Fibroblast of skin of scalp (primary cell): ENCODE results near the gene NLRP6. TPM values are rescaled to one million over a fixed set of nuclear protein-coding genes. Genes with fewer than 3 reads are reported as not detected.
"Not testable (repeated sequence)": the region's sequence is repeated elsewhere in the genome, so short reads cannot be mapped to it uniquely, and the experiment has no call there.

ENCODE experiments used
- DNase-seq: peaks from one replicate; pipeline ENCODE4 v3.0.0-alpha.2; 2013
- polyA plus RNA-seq, 2 experiments: library from polyadenylated mRNA; unstranded; fragments of 120-200 nt; gene quantifications; one replicate each; pipeline ENCODE4 v1.2.1, GENCODE V29; 2013; ENCODE audit not compliant: insufficient read length in 2 of 2

NLRP6 gene
- polyA plus RNA-seq (2013, experiment 1 of 2; ENCODE audit: insufficient read length): not detected
- not detected for polyA plus RNA-seq (2013, experiment 2 of 2; ENCODE audit: insufficient read length)

GRCh38 chr11:278001-278951, at the start of gene NLRP6:
Gene NLRP6 (plus strand): TSS chr11:278407. CDS start chr11:278570, 163 bp downstream.
- no peak for DNase-seq

DNA sequence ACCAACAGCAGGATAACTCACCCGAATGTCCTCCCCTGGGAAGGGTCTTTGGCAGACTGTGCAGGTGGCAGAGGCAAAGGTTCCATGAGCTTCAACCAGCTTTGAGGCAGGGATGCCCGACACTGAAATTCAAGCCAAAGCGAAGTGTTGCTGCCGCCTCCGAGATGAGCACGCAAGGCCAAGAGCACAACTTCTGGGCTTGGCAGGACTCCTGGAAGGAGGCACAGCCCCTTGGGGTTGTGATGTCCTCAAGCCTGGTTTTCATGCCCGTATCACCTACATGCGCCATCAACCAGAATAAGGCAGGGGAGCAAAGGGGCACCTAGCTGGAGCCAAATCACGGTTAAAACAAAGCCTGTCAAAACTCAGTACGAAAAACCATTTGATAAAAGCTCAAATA, 47.8 kb upstream of the NLRP6 start:
- no peak for DNase-seq

DNA sequence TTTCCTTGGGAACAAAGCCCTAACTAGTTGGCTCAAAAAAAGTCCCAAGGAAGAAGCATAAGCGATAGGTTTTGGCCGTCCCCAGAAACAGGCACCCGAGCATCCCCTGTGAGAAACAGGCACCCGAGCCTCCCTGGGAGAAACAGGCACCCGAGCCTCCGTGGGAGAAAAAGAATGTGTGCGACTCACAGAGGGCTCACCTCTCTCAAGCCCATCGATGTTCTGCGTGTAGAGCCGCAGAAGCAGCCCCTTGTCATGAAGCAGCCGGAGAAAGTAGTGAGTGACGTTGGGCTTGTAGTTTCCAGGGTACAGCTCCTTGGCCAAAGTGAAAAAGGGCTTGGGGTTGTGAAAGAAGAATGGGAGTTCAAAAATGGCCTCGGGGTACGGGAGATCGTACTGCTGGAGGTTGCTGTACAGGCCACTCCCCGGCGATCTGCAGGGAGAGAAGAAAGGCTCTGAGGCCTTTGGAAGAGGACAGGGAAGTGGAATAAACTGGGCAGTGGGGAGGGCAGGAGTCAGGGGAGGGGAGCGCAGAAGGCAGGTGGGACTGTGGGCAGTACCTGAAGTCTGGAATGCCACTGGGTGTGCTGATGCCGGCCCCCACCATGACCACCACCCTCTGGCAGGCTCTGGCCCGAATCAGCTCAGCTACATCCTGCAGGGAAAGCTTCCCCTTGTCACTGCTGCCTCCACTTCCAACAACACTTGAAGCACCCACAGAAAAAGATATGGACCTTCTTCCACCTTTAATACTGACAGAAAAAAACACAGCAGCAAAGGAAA, 45.2 kb upstream of the NLRP6 start:
- DNase-seq: no peak

- DNase-seq: no peak
Observed at GRCh38 chr11:235180-235579, 43.0 kb upstream of the NLRP6 start.

DNA sequence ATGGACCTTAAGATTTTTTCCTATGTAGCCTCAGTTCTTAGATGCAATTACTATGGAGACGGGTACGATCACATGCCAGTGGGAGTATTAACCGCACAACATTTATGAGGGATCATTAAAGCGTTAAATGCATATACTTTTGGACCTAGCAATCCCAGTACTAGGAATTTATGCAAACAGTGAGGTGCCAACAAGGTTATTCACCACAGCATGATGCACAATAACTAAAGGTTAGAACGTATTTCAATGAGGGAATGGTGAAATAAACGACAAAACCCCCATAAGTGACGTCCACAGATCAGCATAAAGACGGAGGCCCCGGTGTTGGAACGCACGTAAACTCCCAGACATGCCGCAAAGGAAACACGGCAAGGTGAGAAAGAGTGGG, 42.6 kb upstream of the NLRP6 start:
- no peak for DNase-seq

DNA sequence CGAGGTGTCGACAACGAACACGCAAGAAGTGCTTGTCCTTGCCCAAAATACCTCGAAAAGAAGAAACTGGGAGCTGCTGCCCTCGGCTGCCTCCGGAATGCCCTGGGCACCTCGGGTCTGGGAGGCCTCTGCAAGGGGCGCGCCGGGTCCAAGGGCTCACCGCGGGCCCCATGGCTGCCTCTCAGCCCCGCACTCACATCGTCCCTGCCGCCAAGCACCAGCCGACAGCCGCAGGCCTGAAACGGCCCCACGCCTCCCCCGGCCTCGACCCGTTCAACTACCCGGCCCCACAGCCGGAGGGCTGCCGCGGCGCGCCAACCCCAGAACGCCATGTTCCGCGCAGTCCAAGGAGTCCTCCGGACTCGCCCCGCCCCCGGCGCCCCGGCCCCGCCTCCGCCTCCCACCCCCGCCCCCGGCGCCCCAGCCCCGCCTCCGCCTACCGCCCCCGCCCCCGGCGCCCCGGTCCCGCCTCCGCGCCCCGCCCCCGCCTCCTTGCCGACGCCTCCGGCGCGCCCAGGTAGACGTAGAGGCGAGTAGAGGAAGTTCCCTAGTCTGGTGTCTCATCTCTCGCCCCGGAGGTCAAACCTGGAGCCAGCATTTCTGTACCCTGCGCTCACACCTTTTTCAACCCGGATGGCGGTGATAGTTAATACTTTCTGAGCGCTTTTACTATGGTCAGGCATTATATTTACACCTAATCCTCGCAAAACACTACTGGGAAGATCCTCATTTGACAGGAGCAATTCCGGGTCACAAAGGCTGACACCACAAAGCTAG, 42.0 kb upstream of the NLRP6 start, which contains the start of gene SIRT3:
Gene SIRT3 (minus strand): TSS at position 346 of the 777 bp plus-strand sequence. CDS start 14 bp downstream, at position 332.
- DNase-seq: peak; percentile 84

DNA sequence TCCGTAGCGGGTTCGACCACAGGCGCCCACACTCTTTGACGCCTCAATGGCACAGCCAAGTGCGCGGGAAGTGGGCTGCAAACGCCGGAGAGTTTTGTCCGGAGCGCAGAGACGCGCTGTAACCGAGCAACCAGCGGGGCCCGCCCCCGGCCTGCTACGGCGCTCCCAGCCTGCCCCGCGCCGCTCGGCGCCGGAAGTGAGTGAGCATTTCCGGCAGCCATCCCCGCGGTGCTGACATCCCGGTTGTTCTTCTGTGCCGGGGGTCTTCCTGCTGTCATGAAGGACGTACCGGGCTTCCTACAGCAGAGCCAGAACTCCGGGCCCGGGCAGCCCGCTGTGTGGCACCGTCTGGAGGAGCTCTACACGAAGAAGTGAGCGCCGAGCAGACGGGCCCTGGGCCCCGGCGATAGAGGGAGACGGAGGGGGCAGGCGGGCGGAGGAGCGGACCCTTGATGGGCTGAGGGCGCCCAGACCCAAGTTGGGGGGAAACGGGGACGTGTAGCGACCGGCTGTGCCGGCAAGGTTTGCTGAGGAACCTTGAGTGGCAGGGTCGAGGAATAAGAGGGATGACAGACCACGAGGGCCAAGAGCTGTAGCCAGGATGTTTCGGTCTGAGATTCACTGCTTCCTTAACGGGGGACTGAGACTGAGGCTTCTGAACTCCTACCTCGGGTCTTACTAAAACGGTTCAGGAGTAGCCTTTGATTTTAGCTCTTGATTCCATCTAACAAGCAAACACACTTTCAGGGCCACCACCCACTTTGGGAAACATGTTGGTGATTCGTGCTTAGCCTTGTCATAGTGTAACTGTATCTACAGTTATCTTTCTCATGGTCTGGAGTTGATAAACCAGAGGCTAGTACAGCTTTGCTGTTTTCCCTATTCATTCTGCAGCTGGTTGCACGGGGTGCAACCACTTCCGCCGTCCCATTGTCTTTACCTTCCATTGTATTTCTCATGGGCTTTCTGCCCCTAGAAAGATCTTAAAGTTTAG, 41.1 kb upstream of the NLRP6 start, which contains the start of gene PSMD13:
Gene PSMD13 (plus strand): TSS at position 203 of the 994 bp plus-strand sequence. CDS start 74 bp downstream, at position 277.
- DNase-seq: peak; percentile 83

GRCh38 chr11:238346-238745, 39.9 kb upstream of the NLRP6 start:
- not testable (repeated sequence) for DNase-seq

GRCh38 chr11:240315-240714, 37.9 kb upstream of the NLRP6 start:
- DNase-seq: no peak

- DNase-seq: no peak
Observed at GRCh38 chr11:241634-242033, 36.6 kb upstream of the NLRP6 start.

DNA sequence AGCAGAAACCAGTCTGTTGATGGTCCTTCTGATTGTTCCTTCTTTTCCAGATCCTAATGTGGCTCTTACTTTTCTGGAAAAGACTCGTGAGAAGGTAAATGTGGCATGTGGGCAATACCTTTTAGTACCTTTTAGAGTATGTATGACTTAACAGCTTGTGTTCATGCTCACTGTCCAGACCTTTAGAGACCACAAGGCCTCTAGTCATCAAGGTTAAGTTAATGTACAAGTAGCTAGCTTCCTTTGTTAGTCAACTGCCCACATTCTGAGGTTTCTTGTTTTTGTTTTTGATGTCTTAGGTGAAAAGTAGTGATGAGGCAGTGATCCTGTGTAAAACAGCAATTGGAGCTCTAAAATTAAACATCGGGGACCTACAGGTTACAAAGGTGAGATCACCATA, 33.8 kb upstream of the NLRP6 start:
- DNase-seq: no peak

DNA sequence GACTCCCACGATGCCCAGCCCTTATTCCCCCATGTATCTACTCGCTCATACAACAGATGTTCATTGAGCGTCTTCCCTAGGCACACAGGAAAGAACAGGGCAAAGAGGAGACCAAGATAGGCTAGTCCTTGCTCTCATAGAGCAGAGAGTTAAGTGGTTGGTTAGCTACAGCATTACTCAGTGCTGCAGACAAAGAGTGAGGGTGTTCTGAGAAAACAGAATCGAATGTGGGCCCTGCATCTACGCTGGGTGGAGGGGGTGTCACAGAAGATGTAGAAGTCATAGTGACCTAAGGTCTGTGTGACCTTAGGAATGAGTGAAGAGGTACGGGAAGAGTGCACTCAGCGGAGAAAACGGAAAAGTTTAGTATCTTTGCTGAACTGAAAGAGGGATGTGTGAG, 29.1 kb upstream of the NLRP6 start:
- DNase-seq: no peak

- DNase-seq: no peak
Observed at GRCh38 chr11:250274-250673, 27.9 kb upstream of the NLRP6 start.

DNA sequence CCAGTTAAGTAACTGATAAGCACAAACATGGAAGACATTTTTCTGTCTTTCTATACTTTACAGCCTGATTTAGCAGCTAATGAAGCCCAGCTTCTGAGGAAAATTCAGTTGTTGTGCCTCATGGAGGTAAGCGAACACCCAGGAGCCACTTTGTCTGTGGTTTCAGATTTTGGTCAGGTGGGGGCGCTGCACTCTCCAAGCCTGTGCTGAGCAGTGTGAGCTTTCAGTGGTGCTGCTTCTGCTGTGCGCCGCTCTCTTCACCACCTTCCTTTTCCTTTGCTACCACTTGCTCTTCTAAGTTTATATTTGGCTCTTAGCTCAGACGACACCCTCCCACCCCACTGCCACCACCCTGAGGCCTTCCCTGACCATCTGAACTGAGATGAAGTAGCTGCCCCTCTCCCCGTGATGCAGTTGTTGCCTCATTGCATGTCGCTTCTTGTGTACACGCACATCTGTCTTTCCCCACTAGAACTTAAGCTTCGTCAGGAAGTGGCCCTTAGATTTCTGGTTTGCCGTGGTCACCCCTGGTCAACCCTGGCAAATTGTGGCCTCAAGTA, 27.4 kb upstream of the NLRP6 start:
- peak; percentile 56 for DNase-seq

- DNase-seq: no peak
Observed at GRCh38 chr11:251550-251949, 26.7 kb upstream of the NLRP6 start.

DNA sequence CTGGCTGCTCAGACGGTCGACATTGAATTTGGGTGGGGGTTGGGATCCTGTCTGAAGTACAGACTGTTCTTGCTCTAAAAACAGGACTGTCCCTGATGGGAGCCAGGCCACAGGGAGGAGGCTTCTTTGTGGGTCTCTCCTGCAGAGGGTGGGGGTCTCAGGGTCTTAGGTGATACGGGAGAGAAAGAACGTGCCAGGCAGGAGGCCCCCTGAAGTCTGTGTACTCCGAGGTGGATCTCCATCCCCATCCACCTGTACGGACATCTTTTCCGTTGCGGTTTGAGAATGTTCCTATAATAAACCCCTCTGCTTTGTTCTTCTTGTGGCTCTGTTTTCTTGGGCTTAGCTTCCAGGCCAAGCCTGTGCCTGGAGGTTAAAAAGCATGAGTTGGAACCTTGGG, 25.5 kb upstream of the NLRP6 start:
- DNase-seq: no peak

DNA sequence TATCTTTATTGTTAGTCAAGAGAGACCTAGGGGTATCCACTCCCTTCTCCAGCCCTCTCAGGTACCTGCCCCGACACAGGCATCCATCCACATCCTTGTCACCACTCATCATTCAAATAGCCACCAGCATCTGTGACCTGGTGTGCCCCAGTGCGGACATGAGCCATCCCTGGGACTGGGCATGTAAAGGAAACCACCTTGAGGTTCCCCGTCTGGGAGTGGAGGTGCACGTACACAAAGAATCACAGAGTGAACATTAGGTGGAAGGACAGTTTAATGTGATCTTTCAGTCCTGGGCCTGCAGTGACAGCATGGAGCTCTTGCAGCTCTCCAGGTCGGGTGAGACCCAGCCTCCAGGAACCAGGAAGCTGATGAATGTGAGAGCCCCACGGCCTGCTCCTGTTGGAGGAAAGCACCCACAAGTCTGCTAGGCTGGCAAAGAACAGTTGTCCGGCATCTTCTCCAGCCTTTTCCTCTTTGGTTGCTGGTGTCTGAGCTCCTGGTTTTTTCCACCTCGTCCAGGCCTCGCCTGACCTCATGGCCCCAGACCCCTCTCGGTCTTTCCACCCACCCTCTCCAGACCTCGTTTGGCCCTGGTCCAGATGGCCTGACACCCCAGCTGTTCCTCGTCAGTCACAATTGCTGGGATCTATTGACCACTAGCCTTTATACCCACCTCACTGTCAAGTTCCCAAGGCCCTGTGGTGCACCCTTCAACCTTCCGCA, 24.9 kb upstream of the NLRP6 start:
- no peak for DNase-seq

DNA sequence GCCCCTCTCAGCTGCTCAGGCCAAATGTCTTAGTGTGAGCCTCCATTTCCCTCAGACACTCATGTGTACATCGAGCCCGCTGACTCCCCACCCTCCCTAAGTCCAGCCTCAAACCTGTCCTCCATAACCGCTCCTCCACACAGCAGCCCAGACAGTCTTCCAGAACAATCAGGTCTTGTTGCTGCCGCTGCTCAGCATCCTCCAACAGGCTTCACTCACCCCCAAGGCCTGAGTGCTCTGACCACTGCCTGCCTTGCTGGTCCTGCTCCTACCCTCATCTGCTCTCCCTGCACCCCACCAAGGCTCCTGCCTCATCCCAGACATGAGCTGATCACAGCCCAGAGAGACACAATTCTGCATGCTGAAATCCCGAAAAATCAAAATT, 24.3 kb upstream of the NLRP6 start:
- DNase-seq: no peak

- DNase-seq: peak; percentile 48
Observed at GRCh38 chr11:255176-255575, 23.0 kb upstream of the NLRP6 start.

DNA sequence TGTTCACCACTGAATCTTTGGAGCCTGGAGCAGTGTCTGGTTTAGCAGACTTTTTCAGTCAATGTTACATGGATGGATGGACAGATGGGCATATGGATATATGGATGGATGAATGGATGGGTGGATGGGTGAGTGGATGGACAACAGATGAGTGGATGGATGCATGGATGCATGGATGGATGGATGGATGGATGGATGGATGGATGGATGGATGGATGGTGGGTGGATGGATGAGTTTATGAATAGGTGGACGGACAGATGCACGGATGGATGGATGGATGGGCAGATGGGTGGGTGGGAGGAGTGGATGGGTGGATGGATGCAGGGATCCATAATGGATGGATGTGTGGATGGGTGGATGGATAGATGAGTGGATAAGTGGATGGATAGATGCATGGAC, 22.4 kb upstream of the NLRP6 start:
- DNase-seq: no peak
